RWPE1 (cell line): ENCODE results near the gene SEPTIN12.
A peak's percentile ranks its signal among the peaks of the same experiment; 100 is the strongest.

ENCODE experiments used
- CTCF ChIA-PET: fragments of 350-600 bp; sonication (Branson Sonifier 250); formaldehyde crosslinking; extraction: SDS; loops from one replicate; lab custom pipeline; 2021; lab: Yijun Ruan, JAX
- POLR2A ChIA-PET: fragments of 400-600 bp; formaldehyde crosslinking; extraction: SDS; loops from one replicate; lab custom pipeline; 2020; ENCODE audit warnings: antibody characterized with exemption; ENCODE audit not compliant: low non-redundant PET; lab: Yijun Ruan, JAX
- DNase-seq: peaks from one replicate; pipeline ENCODE4 v3.0.0; 2012; ENCODE audit warnings: low spot score
- H3K27ac ChIP-seq: fragments of 450-650 bp; 2 replicates; pipeline ENCODE4 v1.5.1; 2017
- TF ChIP-seq, protein P1 (sequence below): fragments of 450-650 bp; conservative IDR thresholded peaks from 2 replicates; pipeline ENCODE4 v1.5.1; 2017; ENCODE audit warnings: low read depth, mild to moderate bottlenecking

Gene SEPTIN12

DNA sequence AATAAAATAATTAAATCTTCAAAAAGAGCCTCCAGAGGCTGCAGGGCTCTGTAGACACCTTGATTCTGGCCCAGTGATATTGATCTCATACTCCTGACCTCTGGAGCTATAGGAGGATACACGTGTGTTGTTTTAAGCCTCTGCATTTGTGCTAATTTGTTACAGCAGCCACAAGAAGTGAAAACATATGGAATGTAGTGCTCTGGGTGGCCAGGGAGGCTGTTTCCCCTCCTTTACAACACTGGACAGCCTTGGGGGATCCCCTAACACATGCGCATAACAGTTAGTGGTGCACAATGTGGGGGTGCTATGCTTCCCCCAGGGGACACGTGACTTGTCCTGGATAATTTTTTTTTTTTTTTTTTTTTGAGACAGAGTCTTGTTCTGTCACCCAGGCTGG lies 16.5 kb downstream of the SEPTIN12 start:
- TF ChIP-seq, protein P1, sequence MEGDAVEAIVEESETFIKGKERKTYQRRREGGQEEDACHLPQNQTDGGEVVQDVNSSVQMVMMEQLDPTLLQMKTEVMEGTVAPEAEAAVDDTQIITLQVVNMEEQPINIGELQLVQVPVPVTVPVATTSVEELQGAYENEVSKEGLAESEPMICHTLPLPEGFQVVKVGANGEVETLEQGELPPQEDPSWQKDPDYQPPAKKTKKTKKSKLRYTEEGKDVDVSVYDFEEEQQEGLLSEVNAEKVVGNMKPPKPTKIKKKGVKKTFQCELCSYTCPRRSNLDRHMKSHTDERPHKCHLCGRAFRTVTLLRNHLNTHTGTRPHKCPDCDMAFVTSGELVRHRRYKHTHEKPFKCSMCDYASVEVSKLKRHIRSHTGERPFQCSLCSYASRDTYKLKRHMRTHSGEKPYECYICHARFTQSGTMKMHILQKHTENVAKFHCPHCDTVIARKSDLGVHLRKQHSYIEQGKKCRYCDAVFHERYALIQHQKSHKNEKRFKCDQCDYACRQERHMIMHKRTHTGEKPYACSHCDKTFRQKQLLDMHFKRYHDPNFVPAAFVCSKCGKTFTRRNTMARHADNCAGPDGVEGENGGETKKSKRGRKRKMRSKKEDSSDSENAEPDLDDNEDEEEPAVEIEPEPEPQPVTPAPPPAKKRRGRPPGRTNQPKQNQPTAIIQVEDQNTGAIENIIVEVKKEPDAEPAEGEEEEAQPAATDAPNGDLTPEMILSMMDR = no peak
- DNase-seq = no peak
- CTCF ChIA-PET = no interaction called here
- no peak overlapping the region for H3K27ac ChIP-seq
- POLR2A ChIA-PET = no interaction called here

DNA sequence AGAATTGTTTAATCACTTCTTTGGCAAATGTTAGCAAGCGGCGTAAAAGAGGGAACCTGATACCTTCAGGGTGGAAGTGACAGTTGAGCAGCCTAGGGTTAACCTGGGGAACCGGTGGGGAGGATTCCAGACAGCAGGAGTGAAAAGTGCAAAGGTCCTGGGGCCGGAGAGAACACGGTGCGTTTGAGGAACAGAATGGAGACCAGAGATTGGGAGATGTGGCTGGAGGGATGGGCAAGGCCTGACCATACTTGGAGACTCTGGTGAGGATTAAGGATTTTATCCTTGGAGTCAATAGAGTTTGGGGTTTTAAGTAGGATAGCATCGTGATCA lies 18.9 kb downstream of the SEPTIN12 start:
- ChIA-PET POLR2A (interaction anchor here (0.7 kb wide), 1 partner anchor 8 kb away, joined by 3 read pairs; no protein-coding TSS in a partner anchor), CTCF (interaction anchor here (1.0 kb wide), 1 partner anchor 25 kb away, joined by 3 read pairs; no protein-coding TSS in a partner anchor)
- H3K27ac ChIP-seq = peak overlapping the region; percentile 85
- TF ChIP-seq, protein P1 = no peak
- DNase-seq = no peak

DNA sequence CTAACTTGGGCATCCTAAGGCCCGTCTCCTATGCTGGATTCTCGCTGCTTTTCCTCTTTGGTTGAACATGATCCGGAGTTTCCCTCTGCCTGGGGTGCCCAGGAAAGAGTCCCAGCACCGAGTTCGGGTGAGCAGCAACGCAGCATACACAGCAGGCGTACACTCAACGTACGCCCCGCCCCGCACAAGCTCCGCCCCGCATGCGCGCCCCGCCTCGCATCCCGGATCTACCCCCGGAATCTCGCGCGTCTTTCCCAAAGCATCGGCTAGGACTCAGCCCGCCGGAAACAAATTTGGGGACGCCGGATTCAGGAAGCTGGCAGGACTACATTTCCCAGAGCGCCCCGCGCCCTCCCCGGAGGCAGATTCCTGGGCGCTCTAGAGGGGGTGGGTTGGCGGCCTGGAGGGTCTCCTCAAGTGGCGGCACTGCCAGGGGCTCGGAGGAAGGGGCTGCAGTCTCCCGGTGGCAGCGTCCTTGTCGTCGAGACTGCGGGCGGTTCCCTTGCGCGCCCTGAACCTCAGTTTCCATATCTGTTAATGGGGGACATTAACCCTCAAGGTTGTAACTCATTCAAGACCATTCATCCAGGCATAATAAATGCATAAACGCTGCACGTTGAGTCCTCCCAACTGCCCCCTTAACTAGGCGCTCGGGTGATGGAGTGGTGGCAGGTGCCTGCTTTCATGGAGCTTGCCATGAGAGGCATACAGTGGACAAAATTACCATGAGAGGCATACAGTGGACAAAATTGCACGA lies 19.4 kb downstream of the SEPTIN12 start:
- ChIA-PET POLR2A (interaction anchor here (0.5 to 0.7 kb wide), 2 partner anchors 9 to 26 kb away, joined by 3 to 7 read pairs; no protein-coding TSS in a partner anchor), CTCF (interaction anchor here (1.0 kb wide), 1 partner anchor 26 kb away, joined by 3 read pairs; no protein-coding TSS in a partner anchor)
- H3K27ac ChIP-seq = peak overlapping the region; percentile 85
- TF ChIP-seq, protein P1 = no peak
- DNase-seq = peak; percentile 97

DNA sequence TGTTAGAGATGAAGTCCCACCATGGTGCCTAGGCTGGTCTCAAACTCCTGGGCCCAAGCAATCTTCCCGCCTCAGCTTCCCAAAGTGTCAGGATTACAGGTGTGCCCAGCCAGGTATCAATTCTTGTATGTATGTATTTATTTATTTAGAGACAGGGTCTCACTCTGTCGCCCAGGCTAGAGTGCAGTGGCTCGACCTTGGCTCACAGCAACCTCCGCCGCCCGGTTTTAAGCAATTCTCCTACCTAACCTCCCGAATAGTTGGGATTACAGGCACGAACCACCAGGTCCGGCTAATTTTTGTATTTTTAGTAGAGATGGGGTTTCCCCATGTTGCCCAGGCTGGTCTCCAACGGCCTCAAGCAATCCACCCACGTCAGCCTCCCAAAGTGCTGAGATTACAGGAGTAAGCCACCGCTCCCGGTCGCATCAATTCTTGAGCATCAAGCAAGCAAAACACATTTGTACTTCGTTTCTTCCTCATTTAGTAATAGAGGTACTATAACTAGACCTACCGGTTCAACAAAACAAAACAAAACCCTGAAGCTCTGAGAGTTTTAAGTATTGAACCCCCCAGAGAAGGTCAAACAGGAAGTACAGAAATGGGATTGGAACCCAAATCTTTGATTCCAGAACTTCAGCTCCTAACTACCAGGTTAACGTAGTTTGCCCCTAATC lies 20.1 kb downstream of the SEPTIN12 start:
- H3K27ac ChIP-seq = peak overlapping the region; percentile 85
- CTCF ChIA-PET = no interaction called here
- no peak for DNase-seq
- POLR2A ChIA-PET = no interaction called here
- TF ChIP-seq, protein P1 = no peak

DNA sequence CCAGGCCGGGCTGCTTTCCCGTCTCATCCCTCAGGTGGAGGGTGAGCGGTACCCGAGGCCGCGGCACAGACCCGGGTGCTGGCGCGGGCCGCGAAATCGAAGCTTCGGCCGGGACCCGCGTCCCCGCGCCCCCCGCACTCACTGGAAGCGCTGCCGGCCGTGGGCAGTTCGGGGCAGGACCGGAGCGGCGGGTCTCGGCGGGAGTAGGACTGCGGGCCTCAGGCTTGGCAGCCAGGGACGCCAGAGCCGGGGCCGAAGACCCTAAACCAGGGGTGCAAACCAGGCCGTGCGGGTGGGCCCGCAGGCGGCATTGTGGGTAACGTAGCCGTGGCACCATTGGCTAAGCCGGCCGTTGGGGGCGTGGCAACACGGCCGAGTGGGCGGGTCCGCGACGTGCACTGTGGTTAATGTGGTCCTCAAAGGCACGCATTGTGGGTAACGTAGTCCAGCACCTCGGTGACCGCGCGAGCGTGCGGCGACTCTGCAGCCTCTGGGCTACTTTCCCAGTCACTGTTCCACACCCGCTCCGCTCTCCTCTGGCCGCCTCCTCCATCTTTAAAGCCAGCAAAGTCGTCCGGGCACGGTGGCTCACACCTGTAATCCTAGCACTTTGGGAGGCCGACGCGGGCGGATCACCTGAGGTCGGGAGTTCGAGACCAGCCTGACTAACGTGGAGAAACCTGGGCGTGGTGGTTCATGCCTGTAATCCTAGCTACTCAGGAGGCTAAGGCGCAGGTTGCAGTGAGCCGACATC lies 21.1 kb downstream of the SEPTIN12 start, which contains the start of gene ZNF500:
ZNF500 (minus strand) TSS at position 288 of the 754 bp plus-strand sequence. CDS start 1,184 bp downstream, outside the sequence.
- ChIA-PET POLR2A (no interaction called here), CTCF (interaction anchor here (0.9 kb wide), 1 partner anchor 21 kb away, joined by 5 read pairs; the partner anchor contains the start of gene SEPTIN12)
- DNase-seq = peak; percentile 96
- TF ChIP-seq, protein P1 = no peak
- H3K27ac ChIP-seq = peak within 1 kb of the TSS; percentile 85
